Endothelial cell of umbilical vein (primary cell): Measurements from ENCODE around the gene KCNH1. TPM values are rescaled to one million over a fixed set of nuclear protein-coding genes. Genes with fewer than 3 reads are reported as not detected.

Experiments used
- BruUV-seq: library from RNA; stranded (reverse); fragments of 400-500 nt; replicated peaks from 2 replicates; lab custom pipeline; 2021; lab: Mats Ljungman, UMichigan
- CTCF ChIA-PET: fragments of 300-600, 350-600 bp; sonication (Branson Sonifier 250); formaldehyde crosslinking; loops from one replicate; lab custom pipeline; 2021; ENCODE audit warnings: antibody characterized with exemption, inconsistent platforms; lab: Charles Lee
- POLR2A ChIA-PET: fragments of 300-600, 350-600 bp; sonication (Branson Sonifier 250); formaldehyde crosslinking; loops from one replicate; lab custom pipeline; 2021; ENCODE audit warnings: antibody characterized with exemption, inconsistent platforms; lab: Charles Lee
- DNase-seq: peaks from one replicate; pipeline ENCODE4 v3.0.0-alpha.2; 2011; ENCODE audit warnings: low read depth, low spot score
- FAIRE-seq: peaks from 2 replicates; lab custom pipeline; 2011; peaks lifted over from hg19 to GRCh38; lab: Jason Lieb, UNC
- H2AFZ ChIP-seq: 2 replicates; pipeline ENCODE4 v1.6.0; 2012; ENCODE audit warnings: low read depth, low read length, control low read depth, inconsistent platforms
- H3K27ac ChIP-seq: 2 replicates; pipeline ENCODE4 v1.5.1; 2011; ENCODE audit warnings: low read depth, mild to moderate bottlenecking, control low read depth, low read length, moderate library complexity; ENCODE audit not compliant: insufficient read depth
- H3K27me3 ChIP-seq, 2 experiments: 2 replicates each; pipeline versions ENCODE4 v1.6.0 to v1.6.1; 2011; ENCODE audit warnings: low read length in 2 of 2, mixed read lengths in 1 of 2; ENCODE audit not compliant: control insufficient read depth in 2 of 2, insufficient read depth in 2 of 2
- H3K36me3 ChIP-seq, 2 experiments: 2 replicates in 1 of 2; 3 replicates in 1 of 2; pipeline ENCODE4 v1.5.1; 2011; ENCODE audit warnings: low read length in 2 of 2, mild to moderate bottlenecking in 1 of 2, moderate library complexity in 1 of 2; ENCODE audit not compliant: control insufficient read depth in 2 of 2, insufficient read depth in 2 of 2; ENCODE audit errors: extremely low read depth in 1 of 2
- H3K4me1 ChIP-seq: 3 replicates; pipeline ENCODE4 v1.5.1; 2011; ENCODE audit warnings: mild to moderate bottlenecking, low read length; ENCODE audit not compliant: control insufficient read depth, insufficient read depth; ENCODE audit errors: extremely low read depth
- H3K4me2 ChIP-seq: 2 replicates; pipeline ENCODE4 v1.6.1; 2011; ENCODE audit warnings: low read length, control low read depth, mixed read lengths; ENCODE audit not compliant: insufficient read depth
- H3K4me3 ChIP-seq, 3 experiments: fragments of 200-600 bp in 1 of 3; sonication (generic), shearing (Covaris generic) in 1 of 3; replicated peaks in 1 of 3; 2 replicates each; pipeline ENCODE4 v1.5.1; 2011 to 2016; ENCODE audit warnings: control low read depth in 3 of 3, low read length in 3 of 3, mild to moderate bottlenecking in 2 of 3, inconsistent platforms in 1 of 3, low read depth in 1 of 3, moderate library complexity in 1 of 3; ENCODE audit not compliant: insufficient read depth in 1 of 3
- H3K79me2 ChIP-seq: 2 replicates; pipeline ENCODE4 v1.6.0; 2012; ENCODE audit warnings: low read length, inconsistent platforms; ENCODE audit not compliant: control insufficient read depth, insufficient read depth
- H3K9ac ChIP-seq: replicated peaks from 2 replicates; pipeline ENCODE3; 2011; ENCODE audit warnings: low read length, control low read depth; ENCODE audit not compliant: insufficient read depth; ENCODE audit errors: extremely low read depth
- H3K9me1 ChIP-seq: replicated peaks from 3 replicates; pipeline ENCODE4 v1.6.0; 2011; ENCODE audit warnings: mild to moderate bottlenecking, low read length; ENCODE audit not compliant: control insufficient read depth, insufficient read depth; ENCODE audit errors: extremely low read depth
- H3K9me3 ChIP-seq: replicated peaks from 2 replicates; pipeline ENCODE4 v1.5.1; 2012; ENCODE audit warnings: low read length, inconsistent platforms; ENCODE audit not compliant: control insufficient read depth, insufficient read depth
- H4K20me1 ChIP-seq: replicated peaks from 2 replicates; pipeline ENCODE3; 2011; ENCODE audit warnings: mild to moderate bottlenecking, low read length; ENCODE audit not compliant: control insufficient read depth, insufficient read depth; ENCODE audit errors: extremely low read depth
- CTCF ChIP-seq, 2 donors: IDR thresholded peaks; 1 replicate in 1 of 2; 2 replicates in 1 of 2; pipeline ENCODE4 v1.5.1; 2011; ENCODE audit warnings: low read length in 2 of 2, mild to moderate bottlenecking in 2 of 2, moderate library complexity in 2 of 2, control low read depth in 1 of 2, inconsistent platforms in 1 of 2, low read depth in 1 of 2; ENCODE audit not compliant: insufficient read depth in 1 of 2; ENCODE audit errors: extremely low read depth in 1 of 2
- EZH2 ChIP-seq: IDR thresholded peaks from 2 replicates; pipeline ENCODE4 v1.6.1; 2012; ENCODE audit warnings: borderline replicate concordance, low read depth, mild to moderate bottlenecking, moderate library complexity, low read length, inconsistent platforms; ENCODE audit not compliant: severe bottlenecking
- FOS ChIP-seq: IDR thresholded peaks from 2 replicates; pipeline ENCODE4 v1.6.1; 2011; ENCODE audit warnings: mild to moderate bottlenecking, low read length, moderate library complexity, borderline replicate concordance; ENCODE audit not compliant: insufficient read depth
- GATA2 ChIP-seq: IDR thresholded peaks from 2 replicates; pipeline ENCODE4 v1.7.0; 2011; ENCODE audit warnings: low read depth, mild to moderate bottlenecking, moderate library complexity, mixed read lengths, low read length; ENCODE audit not compliant: insufficient read length, insufficient read depth
- JUN ChIP-seq: IDR thresholded peaks from 2 replicates; pipeline ENCODE4 v1.6.1; 2011; ENCODE audit warnings: borderline replicate concordance, low read depth; ENCODE audit not compliant: insufficient read length, insufficient read depth
- MAX ChIP-seq: IDR thresholded peaks from 2 replicates; pipeline ENCODE4 v1.6.1; 2011; ENCODE audit not compliant: insufficient read depth, insufficient read length
- MYC ChIP-seq: IDR thresholded peaks from one replicate; pipeline ENCODE4 v1.6.1; 2011; ENCODE audit warnings: mild to moderate bottlenecking, low read depth, low read length
- POLR2A ChIP-seq: IDR thresholded peaks from 2 replicates; pipeline ENCODE4 v1.6.1; 2012; ENCODE audit warnings: low read depth, mild to moderate bottlenecking, control low read depth, low read length
- POLR2AphosphoS5 ChIP-seq: IDR thresholded peaks from 2 replicates; pipeline ENCODE4 v1.6.1; 2012; ENCODE audit warnings: low read depth, mild to moderate bottlenecking, control low read depth, low read length, moderate library complexity; ENCODE audit not compliant: insufficient read depth
- dilution Hi-C: fragments of 300-500 bp; cut with MboI; formaldehyde crosslinking; loops from one replicate; pipeline ENCODE4 v1.15.0; 2019; ENCODE audit warnings: low sequenced_read_pairs; ENCODE audit not compliant: extremely low pct_ligation_motif_present
- intact Hi-C: fragments of 100-400 bp; cut with micrococcal nuclease; formaldehyde crosslinking; loops from one replicate; pipeline ENCODE4 v1.10.0; 2022
- polyA plus RNA-seq, 4 experiments: library from polyadenylated mRNA; depleted of rRNA in 3 of 4; stranded (reverse) in 3 of 4; unstranded in 1 of 4; fragments of >200 nt; gene quantifications; 2 replicates each; pipeline versions ENCODE4 v1.2.1 to v1.2.3, GENCODE V29; 2011 to 2012; ENCODE audit warnings: missing spikeins in 1 of 4
- total RNA-seq: library from RNA; stranded (reverse); gene quantifications from 2 replicates; pipeline ENCODE4 v1.2.3, GENCODE V29; 2021

KCNH1 gene
- total and polyA plus RNA-seq, 2 donors (not counting 3 experiments of a cell fraction or from before 2014, with no cell fraction given), result not detected

GRCh38 chr1:210758261-210758660 is 375.7 kb downstream of the KCNH1 start:
- H3K4me2 ChIP-seq, result no peak overlapping the region
- BruUV-seq, result no TSS peak
- no peaks in the 10 kb centered on the region for H3K27me3 ChIP-seq
- H4K20me1 ChIP-seq, result no peaks in the 10 kb centered on the region
- no peak overlapping the region for H3K4me3 ChIP-seq
- no peaks in the 10 kb centered on the region for H3K4me1 ChIP-seq
- FAIRE-seq (no peak), DNase-seq (no peak)
- no peaks in the 10 kb centered on the region for H3K36me3 ChIP-seq
- CTCF ChIA-PET, result no interaction called here
- H3K79me2 ChIP-seq, result no peaks in the 10 kb centered on the region
- no peak overlapping the region for H3K9ac ChIP-seq
- TF ChIP-seq MYC, result no peak
- TF ChIP-seq GATA2, result no peak
- TF ChIP-seq POLR2AphosphoS5, result no peak
- TF ChIP-seq POLR2A, result no peak
- TF ChIP-seq FOS, result no peak
- no peak for TF ChIP-seq CTCF (IDR thresholded peaks at IDR 0.05; ENCODE audit: extremely low read depth in 1 of 2, insufficient read depth in 1 of 2, low read depth in 1 of 2, low read length in 2 of 2)
- no peak for TF ChIP-seq JUN
- no peak for TF ChIP-seq MAX
- TF ChIP-seq EZH2, result no peak
- dilution Hi-C loops, result no loop called here
- H2AFZ ChIP-seq, result no peak overlapping the region
- H3K9me3 ChIP-seq, result peaks cover 6% of the 10 kb centered on the region
- H3K27ac ChIP-seq, result no peak overlapping the region
- POLR2A ChIA-PET, result no interaction called here
- H3K9me1 ChIP-seq, result no peaks in the 10 kb centered on the region
- intact Hi-C loops, result no loop called here
